ENCODE measurements around the gene SLC7A6. TPM values are rescaled to one million over a fixed set of nuclear protein-coding genes. Genes with fewer than 3 reads are reported as not detected.
A peak's percentile ranks its signal among the peaks of the same experiment; 100 is the strongest.

Gene SLC7A6
- total and polyA plus RNA-seq, 2 of the 8 experiments (the other 6 are each of a cell fraction or from before 2014, with no cell fraction given): 28.0 to 37.8 TPM

- Histone ChIP-seq H2BK120ac (replicated peaks; ENCODE audit: low read depth, low read length) (no peak overlapping the region), H4K91ac (replicated peaks; ENCODE audit: insufficient read length, low read length) (no peak overlapping the region), H3K79me1 (ENCODE audit: low read depth, low read length) (peaks cover 5% of the 10 kb centered on the region; the same call in 1 of the 2 replicates), H2BK5ac (ENCODE audit: low read depth, low read length) (no peak overlapping the region), H4K20me1 (replicated peaks in 1 of 2; ENCODE audit: control insufficient read depth in 1 of 2, insufficient read depth in 2 of 2, low read length in 2 of 2) (peaks cover 0 to 7% of the 10 kb centered on the region in 2 experiments), H3K36me3 (ENCODE audit: control insufficient read depth in 2 of 4, insufficient read depth in 4 of 4, low read length in 3 of 4) (peaks cover 0 to 33% (median 12%) of the 10 kb centered on the region in 4 experiments; a peak in 7 of 8 replicates), H3K4ac (replicated peaks; ENCODE audit: insufficient read length, low read depth, low read length) (no peak overlapping the region), H4K5ac (ENCODE audit: insufficient read length, low read depth, low read length) (peak overlapping the region; percentile 6), H3K4me3 (ENCODE audit: extremely low read depth in 1 of 4, insufficient read depth in 2 of 4, low read depth in 3 of 4, low read length in 4 of 4) (peak overlapping the region; percentile 69 to 96 (median 86)), H3K27me3 (replicated peaks in 1 of 4; ENCODE audit: control insufficient read depth in 3 of 4, extremely low read depth in 1 of 4, insufficient read depth in 3 of 4, low read length in 3 of 4) (no peaks in the 10 kb centered on the region), H2AFZ (ENCODE audit: low read length) (no peak overlapping the region), H3K14ac (ENCODE audit: insufficient read length) (no peak overlapping the region), H3K9me3 (ENCODE audit: insufficient read depth in 2 of 2, low read depth in 1 of 2, low read length in 1 of 2) (no peaks in the 10 kb centered on the region), H3K56ac (replicated peaks; ENCODE audit: insufficient read length, low read depth, low read length) (no peak overlapping the region), H3K23ac (ENCODE audit: insufficient read length) (peak overlapping the region; percentile 42), H4K8ac (ENCODE audit: extremely low read depth, insufficient read depth, low read length) (no peak overlapping the region), H3K18ac (ENCODE audit: extremely low read depth, low read length) (no peak overlapping the region), H2BK20ac (ENCODE audit: low read length) (no peak overlapping the region), H2AK5ac (ENCODE audit: low read depth, low read length) (no peak overlapping the region), H3K23me2 (ENCODE audit: low read depth, low read length) (peaks cover 9% of the 10 kb centered on the region; the same call in 1 of the 2 replicates), H2BK15ac (ENCODE audit: low read length) (no peak overlapping the region), H3K9ac (replicated peaks in 1 of 4; ENCODE audit: extremely low read depth in 1 of 4, low read depth in 3 of 4, low read length in 3 of 4) (peak overlapping the region; percentile 49 to 89 (median 83)), H3K4me1 (replicated peaks in 1 of 4; ENCODE audit: control insufficient read depth in 3 of 4, insufficient read depth in 4 of 4, low read length in 3 of 4) (peaks cover 3 to 6% (median 4%) of the 10 kb centered on the region in 4 experiments; a peak in 5 of 7 replicates), H2BK12ac (ENCODE audit: low read depth, low read length) (no peak overlapping the region), H3K79me2 (ENCODE audit: control insufficient read depth in 1 of 2, insufficient read depth in 2 of 2, low read length in 2 of 2) (peaks cover 4 to 29% of the 10 kb centered on the region in 2 experiments), H3K27ac (ENCODE audit: low read depth, low read length) (no peak overlapping the region), H3K4me2 (ENCODE audit: insufficient read depth in 1 of 2, low read depth in 2 of 2, low read length in 2 of 2) (peak overlapping the region; percentile 93 to 98)
- FAIRE-seq (no peak), DNase-seq (ENCODE audit: low read depth in 1 of 2, low spot score in 2 of 2) (no peak)
- ChIA-PET CTCF (ENCODE audit: partially characterized antibody) (interaction anchor here (0.9 to 1.3 kb wide), 2 partner anchors 46 to 48 kb away, joined by 3 to 6 read pairs; partner anchors contain the start of gene SLC7A6), POLR2A (ENCODE audit: partially characterized antibody) (interaction anchor here (0.7 to 3.8 kb wide), 4 partner anchors 10 to 65 kb away, joined by 3 to 35 read pairs (median 11); partner anchors contain the start of gene PLA2G15)
- 75% methylated on average over 6 of the region's 6 CpGs; no CpG with 5 or more reads in 1 of the 2 experiments for WGBS, 2 experiments (ENCODE audit: extremely low coverage in 1 of 2, insufficient coverage in 1 of 2, insufficient read length in 1 of 2, insufficient replicate concordance in 2 of 2, low coverage in 1 of 2, low lambda C conversion rate in 2 of 2, missing lambda C conversion rate in 1 of 2)
- no peak for TF ChIP-seq RNF2 (IDR thresholded peaks at IDR 0.05; ENCODE audit: borderline replicate concordance, low read depth, low read length, missing control alignments, poor library complexity, severe bottlenecking)
- TF ChIP-seq SP2 (IDR thresholded peaks at IDR 0.05; ENCODE audit: low read length): no peak
- no peak for TF ChIP-seq ZNF274 (IDR thresholded peaks at IDR 0.05; ENCODE audit: borderline replicate concordance, extremely low read depth, low read length)
- no peak for TF ChIP-seq SRF (IDR thresholded peaks at IDR 0.05; ENCODE audit: low read depth, low read length)
- no peak for TF ChIP-seq CREB1 (IDR thresholded peaks at IDR 0.05)
- TF ChIP-seq NRF1 (IDR thresholded peaks at IDR 0.05; ENCODE audit: low read depth, low read length): no peak
- TF ChIP-seq MAFK (IDR thresholded peaks at IDR 0.05; ENCODE audit: low read depth, low read length): no peak
- no peak for TF ChIP-seq BRCA1 (IDR thresholded peaks at IDR 0.05; ENCODE audit: low read depth, low read length)
- TF ChIP-seq SIRT6 (IDR thresholded peaks at IDR 0.05; ENCODE audit: low read length): no peak
- no peak for TF ChIP-seq MAX (IDR thresholded peaks at IDR 0.05)
- no peak for TF ChIP-seq PHF8 (conservative IDR thresholded peaks at IDR 0.05; ENCODE audit: low read depth, low read length)
- TF ChIP-seq RFX5 (IDR thresholded peaks at IDR 0.05; ENCODE audit: borderline replicate concordance, low read depth, low read length): no peak
- no peak for TF ChIP-seq FOSL1 (IDR thresholded peaks at IDR 0.05; ENCODE audit: insufficient read depth, low read depth, low read length)
- TF ChIP-seq TCF12 (IDR thresholded peaks at IDR 0.05; ENCODE audit: low read depth, low read length): no peak
Observed at GRCh38 chr16:68309799-68310198, 45.5 kb downstream of the SLC7A6 start.
